GM19351 (cell line): Measurements from ENCODE around the gene CNTLN.
"Not testable (repeated sequence)": the region's sequence is repeated elsewhere in the genome, so short reads cannot be mapped to it uniquely, and the experiment has no call there.

Experiments used
- ATAC-seq: cut with Tn5 transposase; IDR thresholded peaks from one replicate; pipeline ENCODE4 v1.9.1; 2021; ENCODE audit warnings: mild to moderate bottlenecking, moderate library complexity; ENCODE audit not compliant: unreplicated experiment

CNTLN gene

DNA sequence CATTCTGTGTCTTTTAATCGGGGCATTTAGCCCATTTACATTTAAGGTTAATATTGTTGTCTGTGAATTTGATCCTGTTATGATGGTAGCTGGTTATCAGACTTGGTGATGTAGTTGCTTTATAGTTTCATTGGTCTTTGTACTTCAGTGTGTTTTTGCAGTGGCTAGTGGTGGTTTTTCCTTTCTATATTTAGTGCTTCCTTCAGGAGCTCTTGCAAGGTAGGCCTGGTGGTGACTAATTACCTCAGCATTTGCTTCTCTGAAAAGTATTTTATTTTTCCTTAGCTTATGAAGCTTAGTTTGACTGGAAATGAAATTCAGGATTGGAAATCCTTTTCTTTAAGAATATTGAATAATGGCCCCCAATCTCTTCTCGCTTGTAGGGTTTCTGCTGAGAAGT, 156.9 kb downstream of the CNTLN start:
- ATAC-seq: no peak

DNA sequence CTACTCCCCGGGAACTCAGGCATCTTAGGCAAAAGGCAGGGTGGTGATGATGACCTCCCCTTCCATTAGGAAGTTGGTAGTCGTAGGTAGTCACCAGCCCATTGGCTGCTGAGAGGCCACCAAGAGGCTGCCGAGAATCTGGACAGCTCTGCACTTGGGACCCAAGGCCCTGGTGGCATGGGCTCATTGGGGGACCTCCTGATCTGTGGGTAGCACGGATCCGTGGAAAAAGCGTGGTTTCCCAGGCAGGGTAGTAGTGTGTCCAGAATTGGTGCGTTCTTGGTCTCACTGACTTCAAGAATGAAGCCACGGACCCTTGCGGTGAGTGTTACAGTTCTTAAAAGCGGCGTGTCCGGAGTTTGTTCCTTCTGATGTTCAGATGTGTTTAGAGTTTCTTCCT, 158.8 kb downstream of the CNTLN start:
- no peak for ATAC-seq

GRCh38 chr9:17294822-17295624, 160.2 kb downstream of the CNTLN start:
- no peak for ATAC-seq

- no peak for ATAC-seq
Measured at GRCh38 chr9:17315341-17315740, 180.5 kb downstream of the CNTLN start.

DNA sequence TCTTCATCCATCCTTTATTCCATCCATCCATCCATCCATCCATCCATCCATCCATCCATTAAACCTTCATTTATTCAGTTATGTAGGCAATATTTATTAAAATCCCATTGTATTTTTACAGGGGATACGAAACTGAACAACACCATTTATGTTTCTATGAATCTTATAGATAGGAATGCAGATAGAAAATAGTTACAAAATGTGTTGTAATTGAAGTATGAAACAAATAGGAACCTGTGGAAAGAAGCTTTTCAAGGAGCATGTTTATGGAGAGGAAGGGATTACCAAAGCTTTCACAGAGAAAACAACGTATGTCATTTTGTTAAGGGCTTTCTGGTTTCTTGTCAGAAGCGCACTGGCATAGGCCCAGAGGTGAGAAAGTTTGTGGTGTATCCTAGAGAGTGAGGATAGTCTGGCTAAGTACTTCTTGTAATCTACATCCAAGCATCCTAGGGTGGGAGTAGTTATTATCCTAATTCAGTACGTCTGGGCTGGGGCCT, 184.0 kb downstream of the CNTLN start:
- ATAC-seq: no peak

- ATAC-seq: no peak
Measured at GRCh38 chr9:17319864-17320263, 185.0 kb downstream of the CNTLN start.

DNA sequence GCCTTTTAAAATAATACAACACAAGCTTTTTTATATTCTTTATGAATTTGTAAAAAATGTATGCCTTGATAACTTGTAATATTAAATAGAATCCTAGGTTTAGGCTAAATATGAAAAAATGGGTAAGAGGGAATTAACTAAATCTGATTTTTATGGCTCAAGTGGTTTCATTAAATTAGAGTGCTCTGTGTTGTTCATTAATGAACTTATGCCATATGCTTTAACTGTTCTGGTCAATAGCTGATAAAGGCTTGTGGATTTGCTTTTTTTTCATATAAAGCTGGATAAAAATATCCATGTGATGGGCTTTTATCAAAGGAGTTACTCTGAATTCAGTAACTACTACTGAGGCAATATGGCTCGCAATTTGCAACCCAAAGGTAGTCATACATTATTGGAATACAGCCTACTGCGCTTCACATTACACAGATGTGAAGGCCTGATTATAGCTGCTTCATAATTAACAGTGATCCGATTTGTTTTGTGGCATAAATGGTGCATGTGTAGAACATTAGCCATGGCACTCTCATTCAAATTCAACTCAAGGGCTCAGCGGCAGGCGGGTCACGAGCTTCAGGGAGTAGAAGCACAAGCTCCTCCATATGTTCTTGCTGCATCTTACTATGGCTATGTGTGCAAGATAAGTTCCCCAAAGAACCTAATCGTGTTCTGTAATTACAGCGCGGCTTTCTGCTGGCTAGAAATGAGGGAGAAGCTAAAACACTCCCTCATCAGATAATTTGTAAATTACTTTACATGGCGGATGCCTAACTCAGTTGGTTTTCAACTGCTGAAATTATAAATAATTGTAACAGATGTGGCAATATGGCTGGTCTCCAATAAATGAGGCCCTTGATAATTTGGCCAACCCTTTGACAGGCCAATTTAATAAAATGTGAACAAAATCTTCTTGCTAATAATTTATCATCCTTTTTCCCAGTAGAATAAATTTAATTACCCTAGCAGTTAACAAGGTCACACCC, 188.3 kb downstream of the CNTLN start:
- ATAC-seq: no peak

GRCh38 chr9:17328331-17328730, 193.5 kb downstream of the CNTLN start:
- ATAC-seq: no peak

DNA sequence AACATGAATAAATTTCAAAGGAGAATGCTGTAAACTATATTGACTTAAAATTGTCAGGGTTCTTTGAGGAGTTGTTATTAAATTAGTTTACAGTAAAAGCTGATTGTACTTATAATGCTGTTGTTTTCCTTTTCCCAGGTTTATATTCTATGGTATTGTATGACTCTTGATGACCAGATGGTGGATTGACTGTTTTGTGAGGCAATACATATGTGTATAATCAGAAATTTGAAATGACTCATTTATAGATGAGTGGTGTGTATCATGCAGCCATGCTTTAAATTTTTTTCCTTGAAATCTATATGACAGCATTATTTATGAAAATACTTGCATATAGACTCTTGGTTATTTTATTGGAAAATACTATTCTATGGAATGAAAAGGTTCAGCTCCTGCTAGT, 195.3 kb downstream of the CNTLN start:
- no peak for ATAC-seq

DNA sequence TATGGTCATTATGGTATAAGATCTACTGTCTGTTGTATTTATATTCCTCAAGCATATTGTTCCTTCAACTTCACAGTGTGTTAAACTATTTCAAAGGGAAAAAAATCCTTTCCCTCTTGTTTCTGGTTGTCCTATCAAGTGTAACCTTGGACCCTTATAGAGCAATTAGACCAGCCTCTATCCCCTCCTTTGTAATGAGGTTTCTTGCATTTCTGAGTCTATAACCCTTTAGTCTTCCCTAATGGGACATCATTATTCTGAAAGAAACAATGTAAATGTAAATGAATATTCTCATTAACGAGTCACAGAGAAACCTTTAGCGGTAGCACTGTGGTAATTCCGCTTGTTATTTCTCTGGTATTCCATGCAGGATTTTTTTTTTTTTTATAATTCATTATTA, 197.3 kb downstream of the CNTLN start:
- no peak for ATAC-seq

DNA sequence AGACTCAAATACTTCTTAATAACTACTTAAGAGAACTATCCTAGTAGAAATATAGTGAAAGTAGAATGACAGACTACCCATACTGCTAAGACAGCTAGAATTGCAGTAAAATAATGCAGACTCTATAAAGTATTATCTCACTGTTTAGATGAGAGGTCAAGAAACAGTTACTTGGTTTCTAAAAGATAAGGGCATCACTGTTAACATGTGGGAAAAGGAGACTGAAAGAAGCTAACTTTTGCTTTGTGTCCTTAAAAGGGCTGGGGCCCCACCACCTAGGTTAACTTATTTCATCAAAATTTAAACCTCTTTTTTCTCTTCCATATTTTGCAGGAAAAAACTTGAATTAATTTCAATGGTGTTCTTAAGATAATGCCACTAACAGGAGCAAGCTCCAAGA, 204.3 kb downstream of the CNTLN start:
- no peak for ATAC-seq

DNA sequence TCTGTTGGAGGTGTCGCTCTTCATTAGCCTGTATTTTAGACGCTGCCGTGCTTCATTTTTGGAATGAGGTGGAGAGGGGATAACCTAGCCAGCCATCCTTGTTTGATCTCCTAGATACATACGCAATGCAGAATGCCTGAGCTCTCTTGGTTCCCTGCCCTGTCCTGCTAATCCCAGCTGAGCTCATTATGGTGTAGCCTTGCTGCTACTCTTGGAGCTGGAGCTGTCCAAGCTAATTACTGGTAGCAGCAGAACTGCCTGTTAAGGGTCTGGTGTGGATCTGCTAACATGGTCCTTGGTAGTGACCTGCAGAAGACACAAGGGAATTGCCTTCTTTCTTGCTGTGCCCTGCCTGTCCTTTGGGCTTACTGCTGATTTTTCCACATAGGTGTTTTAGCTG, 207.9 kb downstream of the CNTLN start:
- ATAC-seq: no peak

GRCh38 chr9:17349831-17350230, 215.0 kb downstream of the CNTLN start:
- ATAC-seq: no peak

GRCh38 chr9:17354006-17354405, 219.2 kb downstream of the CNTLN start:
- not testable (repeated sequence) for ATAC-seq

DNA sequence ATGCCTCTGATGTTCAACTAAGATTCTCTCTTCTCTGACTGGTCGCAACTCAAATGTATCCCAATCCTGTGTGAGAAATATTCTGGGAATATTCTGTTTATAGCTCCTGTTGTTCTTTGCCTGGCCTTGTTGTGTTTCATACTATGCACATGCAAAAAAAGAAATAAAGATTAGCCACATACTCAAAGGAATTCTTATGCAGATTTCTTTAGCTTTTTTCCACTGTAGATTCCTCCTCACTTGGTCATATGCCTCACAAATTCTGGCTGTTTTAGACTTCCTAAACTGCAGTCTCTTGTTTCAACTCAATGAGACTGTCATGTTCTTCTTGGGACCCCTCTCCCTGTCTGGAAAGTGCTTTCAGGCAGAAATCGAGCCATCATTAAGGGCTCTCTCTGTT, 226.5 kb downstream of the CNTLN start:
- ATAC-seq: no peak

DNA sequence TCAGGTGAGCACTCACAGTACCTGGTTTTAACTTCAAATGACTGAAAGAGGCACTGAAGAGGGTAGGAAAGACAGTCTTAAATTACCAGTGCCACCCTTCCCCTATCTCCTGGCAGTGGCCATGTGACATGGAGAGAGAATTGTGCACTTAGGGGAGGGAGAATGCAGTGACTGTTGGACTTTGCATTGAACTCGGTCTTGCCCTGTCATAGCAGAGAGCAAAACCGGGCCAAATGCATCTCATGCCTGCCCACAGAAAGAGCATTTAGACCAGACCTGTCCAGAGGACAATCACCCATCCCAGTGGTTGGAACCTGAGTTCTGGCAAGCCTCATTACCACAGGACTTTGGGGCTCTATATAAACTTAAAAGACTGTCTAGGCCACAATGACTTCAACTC, 232.2 kb downstream of the CNTLN start:
- no peak for ATAC-seq

GRCh38 chr9:17380126-17380861, 245.5 kb downstream of the CNTLN start:
- no peak for ATAC-seq

- no peak for ATAC-seq
Measured at GRCh38 chr9:17387565-17387964, 252.7 kb downstream of the CNTLN start.

- no peak for ATAC-seq
Measured at GRCh38 chr9:17389026-17389425, 254.2 kb downstream of the CNTLN start.

- no peak for ATAC-seq
Measured at GRCh38 chr9:17394881-17395510, 260.2 kb downstream of the CNTLN start.
